Activated naive CD4-positive, alpha-beta T cell (primary cell): Measurements from ENCODE around the gene PNP.

ENCODE experiments used
- DNase-seq, 4 experiments: peaks; one replicate each; lab custom pipeline; 2025; lab: John Stamatoyannopoulos, UW

PNP gene

GRCh38 chr14:20455355-20456300 lies 13.6 kb upstream of the PNP start:
- no peak for DNase-seq

GRCh38 chr14:20456971-20457370 lies 12.2 kb upstream of the PNP start:
- DNase-seq, result no peak

DNA sequence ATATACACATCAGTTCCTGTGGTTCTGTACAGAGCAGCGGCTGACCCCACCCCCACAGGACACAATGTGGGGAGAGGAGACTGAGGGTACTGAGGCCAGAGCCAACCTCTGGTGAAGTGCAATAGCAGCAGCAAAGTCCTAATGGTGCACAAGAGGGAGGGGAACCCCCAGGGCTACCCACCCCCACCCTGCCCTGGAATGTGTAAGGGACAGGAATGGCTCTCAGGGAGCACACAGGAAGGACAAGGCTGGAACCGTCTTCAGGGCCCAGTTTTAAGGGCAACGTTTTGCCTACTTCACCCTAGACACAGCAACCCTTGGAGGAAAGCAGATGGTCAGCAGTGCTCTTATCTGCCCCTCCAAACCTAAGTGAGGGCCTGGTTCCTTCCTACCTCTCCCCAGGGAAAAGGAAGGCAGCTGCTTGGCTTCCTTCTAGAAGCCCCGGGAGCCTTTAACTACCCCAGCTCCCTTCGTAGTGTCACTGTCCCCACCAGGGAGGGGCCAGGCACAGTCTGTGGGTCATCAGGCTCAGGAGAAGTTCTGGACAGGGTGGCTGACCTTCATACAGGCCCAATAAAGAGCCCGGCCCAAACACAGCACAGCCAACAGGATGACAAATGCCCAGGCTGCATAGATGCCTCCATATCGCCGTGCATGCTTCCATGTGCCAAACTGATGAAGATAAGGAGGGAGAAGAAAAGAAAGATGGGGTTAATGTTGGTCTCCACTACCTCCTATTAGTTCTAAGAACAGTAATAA lies 11.0 kb upstream of the PNP start:
- DNase-seq, result no peak

GRCh38 chr14:20460458-20461224 lies 8.6 kb upstream of the PNP start:
- peak in 2 of 4 experiments; percentile 33 to 64 for DNase-seq

- DNase-seq, result peak; percentile 95 to 97 (median 96)
Measured at GRCh38 chr14:20461225-20462141, 7.7 kb upstream of the PNP start, which contains the start of gene PIP4P1. TSS of gene PIP4P1 (minus strand) at chr14:20461434. CDS start at chr14:20461325, 109 bp downstream.

GRCh38 chr14:20468764-20469241 lies 403 bp upstream of the PNP start:
- DNase-seq, result no peak

- DNase-seq, result peak in 1 of 4 experiments; percentile 19
Measured at GRCh38 chr14:20469890-20470602, 840 bp downstream of the PNP start.

- no peak for DNase-seq
Measured at GRCh38 chr14:20470603-20470901, 1.3 kb downstream of the PNP start.

DNA sequence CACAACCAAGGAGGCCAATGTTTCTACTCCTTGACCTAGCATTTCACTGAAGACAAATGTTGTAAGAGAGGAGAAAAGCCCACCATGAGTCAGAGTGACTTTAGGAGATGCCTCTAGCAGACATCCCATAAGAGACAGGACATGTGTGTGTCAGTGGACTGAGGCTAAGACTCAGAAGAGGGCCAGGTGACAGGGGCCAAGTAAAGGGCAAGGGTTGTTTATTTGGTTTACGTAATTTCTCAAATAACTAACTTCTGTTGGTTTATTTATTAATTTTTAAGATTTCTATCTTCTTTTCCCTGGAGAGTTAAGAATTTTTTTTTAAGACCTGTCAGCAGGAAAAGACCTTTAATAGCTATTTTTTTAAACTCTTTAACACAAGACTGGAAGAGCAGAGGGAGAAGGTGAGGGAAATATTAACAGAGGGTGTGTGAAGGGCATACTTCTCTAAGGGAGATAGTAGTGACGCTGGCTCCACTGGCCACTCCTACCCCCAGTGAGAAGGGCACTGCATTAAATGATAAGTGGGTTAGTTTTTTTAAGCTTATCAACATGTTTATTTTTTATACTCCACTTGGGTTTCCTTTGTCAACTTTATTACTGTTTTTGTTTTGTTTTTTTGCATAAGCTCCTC lies 3.4 kb downstream of the PNP start:
- DNase-seq, result no peak

- DNase-seq, result no peak
Measured at GRCh38 chr14:20476776-20477175, 7.6 kb downstream of the PNP start.

DNA sequence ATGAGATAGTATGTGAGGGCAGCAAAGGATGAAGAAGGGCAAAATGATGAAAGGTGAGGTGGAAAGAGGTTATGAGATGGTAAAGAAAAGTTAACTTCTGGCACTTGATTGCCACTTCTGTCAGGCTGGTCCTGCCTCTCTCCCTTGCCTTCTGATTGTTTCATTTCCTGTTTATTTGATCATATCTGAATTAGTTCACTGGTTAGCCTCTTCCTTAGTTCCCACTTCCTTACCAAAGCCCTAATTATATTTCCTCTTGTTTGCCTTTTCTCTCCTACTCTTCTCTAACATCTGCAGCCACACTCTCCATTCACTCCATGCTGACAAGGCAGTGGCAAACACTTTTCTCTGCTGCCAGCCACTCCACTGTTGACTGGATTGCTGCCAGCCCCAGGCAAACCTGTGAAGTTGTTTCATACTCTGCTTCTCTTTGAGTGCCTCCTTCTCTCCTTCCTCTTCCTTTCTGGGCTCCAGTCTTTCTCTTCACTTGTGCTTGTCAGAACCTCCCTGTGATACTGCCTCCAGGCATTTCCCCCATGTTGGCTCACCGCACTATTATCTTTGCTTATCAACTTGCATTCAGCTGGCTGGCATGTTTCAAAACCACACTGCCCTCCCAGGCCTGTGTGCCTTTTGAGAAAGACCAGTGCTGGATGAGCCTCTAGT lies 8.1 kb downstream of the PNP start:
- peak in 1 of 4 experiments; percentile 23 for DNase-seq

GRCh38 chr14:20478894-20479293 lies 9.7 kb downstream of the PNP start:
- DNase-seq, result no peak

GRCh38 chr14:20482382-20482781 lies 13.2 kb downstream of the PNP start:
- no peak for DNase-seq

DNA sequence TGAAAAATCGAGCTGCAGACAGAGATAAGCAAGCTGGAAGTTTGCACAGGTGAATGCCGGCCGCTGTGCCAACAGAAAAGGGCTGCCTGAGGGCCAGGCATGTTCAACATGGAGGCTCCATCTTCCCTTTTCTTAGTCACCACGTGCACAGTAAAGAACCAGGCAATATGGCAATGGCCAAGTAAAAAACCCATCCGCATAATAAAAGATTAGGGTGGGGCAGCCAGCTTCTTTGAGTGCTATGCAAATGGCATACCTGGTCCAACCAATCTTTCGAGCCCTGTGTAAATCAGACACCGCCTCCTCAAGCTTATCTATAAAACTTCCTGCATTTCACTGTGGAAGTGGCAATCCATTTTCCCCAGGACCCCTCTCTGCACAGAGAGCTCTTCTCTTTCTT lies 16.7 kb downstream of the PNP start:
- DNase-seq, result no peak

DNA sequence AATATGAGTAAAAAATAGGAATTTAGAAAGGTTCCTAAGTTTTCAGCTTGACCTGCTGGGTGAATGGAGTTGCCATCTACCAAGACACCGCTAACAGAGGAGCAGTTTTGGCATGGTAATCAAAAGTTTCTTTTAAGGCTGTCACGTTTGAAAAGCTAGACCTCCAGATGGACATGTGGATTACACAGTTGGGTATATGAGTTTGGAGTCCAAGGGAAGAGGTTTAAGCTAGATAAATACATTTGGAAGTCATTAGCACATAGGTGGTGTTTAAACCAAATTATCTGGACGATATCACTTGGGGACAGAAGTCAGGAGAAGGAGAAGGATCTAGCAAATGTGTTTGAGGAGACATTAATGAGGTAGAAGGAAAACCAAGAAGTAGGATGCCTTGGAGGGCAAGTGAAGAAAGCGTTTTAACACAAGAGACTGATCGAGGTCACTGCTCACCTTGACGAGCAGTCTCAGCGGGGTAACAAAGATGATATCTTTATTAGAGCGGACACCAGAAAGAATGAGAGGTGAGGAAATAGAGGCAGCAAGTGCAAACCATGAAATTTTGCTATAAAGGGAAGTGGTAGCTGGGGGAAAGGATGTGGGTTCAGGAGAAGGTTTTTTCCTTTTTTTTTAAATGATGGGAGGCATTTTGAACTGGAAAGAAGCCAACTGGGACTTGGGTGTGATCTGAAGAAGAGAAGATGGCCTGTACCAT lies 17.6 kb downstream of the PNP start:
- DNase-seq, result no peak

DNA sequence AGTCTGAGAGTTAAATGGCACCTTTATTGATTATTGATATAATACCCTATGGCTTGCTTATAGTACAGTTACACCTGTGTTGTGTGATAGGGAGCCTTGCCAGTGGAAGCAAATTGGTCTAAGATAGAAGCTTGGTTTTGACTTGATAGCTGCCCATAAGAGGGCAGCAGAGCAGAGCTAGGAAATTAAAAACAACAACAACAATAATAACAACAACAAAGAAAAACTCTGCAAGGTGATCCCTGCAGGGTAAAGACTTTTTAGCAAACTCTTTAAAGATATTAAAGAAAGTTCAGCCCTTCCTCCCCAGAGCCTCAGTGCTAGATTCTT lies 18.2 kb downstream of the PNP start:
- DNase-seq, result no peak

- DNase-seq, result no peak
Measured at GRCh38 chr14:20489093-20489994, 20.1 kb downstream of the PNP start.

GRCh38 chr14:20490563-20490962 lies 21.4 kb downstream of the PNP start:
- DNase-seq, result no peak
